Tibial artery (tissue), 4 donors: Measurements from ENCODE around the gene PDCL3.

Experiments
- DNase-seq, 2 donors: peaks; one replicate each; pipeline ENCODE4 v3.0.0-alpha.2; 2019
- H3K27ac ChIP-seq, 2 donors: fragments of 200-600 bp; sonication (generic) in 1 of 2; 1 replicate in 1 of 2; 2 replicates in 1 of 2; pipeline ENCODE4 v1.5.1; 2018 to 2019; ENCODE audit warnings: mild to moderate bottlenecking in 1 of 2
- H3K27me3 ChIP-seq, 2 donors: fragments of 200-600 bp; sonication (generic) in 1 of 2; one replicate each; pipeline versions ENCODE4 v1.5.1 to v1.6.0; 2016 to 2019
- H3K36me3 ChIP-seq, 3 donors: fragments of 200-600 bp; sonication (generic) in 2 of 3; one replicate each; pipeline ENCODE4 v1.5.1; 2016 to 2019; ENCODE audit warnings: mild to moderate bottlenecking in 2 of 3
- H3K4me1 ChIP-seq, 4 donors: fragments of 200-600 bp; sonication (generic) in 2 of 4; 1 replicate in 3 of 4; 2 replicates in 1 of 4; pipeline ENCODE4 v1.5.1; 2016 to 2019
- H3K4me3 ChIP-seq, 2 donors: fragments of 200-600 bp; sonication (generic) in 1 of 2; 1 replicate in 1 of 2; 2 replicates in 1 of 2; pipeline ENCODE4 v1.5.1; 2018 to 2019; ENCODE audit warnings: mild to moderate bottlenecking in 2 of 2
- H3K9me3 ChIP-seq, 3 donors: fragments of 200-600 bp; sonication (generic) in 1 of 3; one replicate each; pipeline ENCODE4 v1.5.1; 2016 to 2019
- intact Hi-C: fragments of 100-400 bp; cut with DNase I; formaldehyde crosslinking; loops from one replicate; pipeline ENCODE4 v1.15.0; 2023; ENCODE audit warnings: low total_unique reads
- TF ChIP-seq, protein P1 (sequence below), 2 experiments: fragments of 200-600 bp in 1 of 2; fragments of 450-650 bp in 1 of 2; IDR thresholded peaks; one replicate each; pipeline ENCODE4 v1.5.1; 2017 to 2019; ENCODE audit warnings: antibody characterized with exemption in 2 of 2, mild to moderate bottlenecking in 1 of 2, moderate library complexity in 1 of 2

Gene PDCL3

DNA sequence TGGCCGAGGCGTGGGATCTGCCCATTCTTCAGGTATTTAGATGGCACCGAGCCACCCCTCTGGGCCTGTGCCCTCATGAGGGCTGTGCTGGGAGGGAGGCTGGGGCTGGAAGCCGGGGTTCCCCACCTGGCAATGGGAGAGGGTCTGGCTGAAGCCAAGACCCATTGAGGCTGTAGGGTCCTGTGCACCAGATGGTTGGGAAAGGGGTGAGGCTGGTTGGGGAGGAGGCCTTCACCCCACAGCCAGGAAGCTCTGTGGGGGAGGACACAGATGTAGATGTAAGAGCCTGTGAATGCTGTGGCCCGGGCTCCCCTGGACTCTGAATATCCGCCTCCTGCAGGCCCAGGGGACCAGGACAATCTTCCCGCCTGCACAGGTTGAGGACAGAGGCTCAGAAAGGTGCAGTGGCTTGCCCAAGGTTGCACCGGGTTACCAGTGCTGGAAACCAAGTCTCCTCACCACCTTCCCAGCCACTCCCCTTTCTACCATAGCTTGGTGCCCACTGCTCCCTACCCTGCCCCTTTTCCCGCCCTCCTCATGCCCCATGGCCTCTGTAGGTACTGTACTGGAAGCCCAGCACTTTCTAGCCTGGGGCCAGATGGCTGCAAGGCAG is 49.7 kb downstream of the PDCL3 start:
- intact Hi-C loops, result no loop called here
- no peak overlapping the region for H3K27ac ChIP-seq
- H3K4me1 ChIP-seq, result no peaks in the 10 kb centered on the region
- no peaks in the 10 kb centered on the region for H3K36me3 ChIP-seq
- peaks cover 0 to 13% of the 10 kb centered on the region in 2 donors for H3K27me3 ChIP-seq
- no peak overlapping the region for H3K4me3 ChIP-seq
- TF ChIP-seq, protein P1, sequence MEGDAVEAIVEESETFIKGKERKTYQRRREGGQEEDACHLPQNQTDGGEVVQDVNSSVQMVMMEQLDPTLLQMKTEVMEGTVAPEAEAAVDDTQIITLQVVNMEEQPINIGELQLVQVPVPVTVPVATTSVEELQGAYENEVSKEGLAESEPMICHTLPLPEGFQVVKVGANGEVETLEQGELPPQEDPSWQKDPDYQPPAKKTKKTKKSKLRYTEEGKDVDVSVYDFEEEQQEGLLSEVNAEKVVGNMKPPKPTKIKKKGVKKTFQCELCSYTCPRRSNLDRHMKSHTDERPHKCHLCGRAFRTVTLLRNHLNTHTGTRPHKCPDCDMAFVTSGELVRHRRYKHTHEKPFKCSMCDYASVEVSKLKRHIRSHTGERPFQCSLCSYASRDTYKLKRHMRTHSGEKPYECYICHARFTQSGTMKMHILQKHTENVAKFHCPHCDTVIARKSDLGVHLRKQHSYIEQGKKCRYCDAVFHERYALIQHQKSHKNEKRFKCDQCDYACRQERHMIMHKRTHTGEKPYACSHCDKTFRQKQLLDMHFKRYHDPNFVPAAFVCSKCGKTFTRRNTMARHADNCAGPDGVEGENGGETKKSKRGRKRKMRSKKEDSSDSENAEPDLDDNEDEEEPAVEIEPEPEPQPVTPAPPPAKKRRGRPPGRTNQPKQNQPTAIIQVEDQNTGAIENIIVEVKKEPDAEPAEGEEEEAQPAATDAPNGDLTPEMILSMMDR (IDR thresholded peaks at IDR 0.05), result no peak
- DNase-seq, result no peak
- no peaks in the 10 kb centered on the region for H3K9me3 ChIP-seq

DNA sequence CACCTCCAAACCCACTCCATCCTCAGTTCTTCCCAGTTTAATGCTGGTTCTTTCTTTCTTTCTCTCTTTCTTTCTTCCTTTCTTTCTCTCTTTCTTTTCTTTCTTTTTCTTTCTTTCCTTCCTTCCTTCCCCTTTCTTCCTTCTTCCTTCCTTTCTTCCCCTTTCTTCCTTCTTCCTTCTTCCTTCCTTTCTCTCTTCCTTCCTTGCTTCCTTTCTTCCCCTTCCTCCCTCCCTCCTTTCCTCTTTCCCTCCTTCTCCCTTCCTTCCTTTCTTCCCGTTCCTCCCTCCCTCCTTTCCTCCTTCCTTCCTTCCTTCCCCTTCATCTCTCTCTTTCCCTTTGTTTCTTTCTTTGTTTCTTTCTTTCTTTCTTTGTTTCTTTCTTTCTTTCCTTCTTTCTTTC is 50.9 kb downstream of the PDCL3 start:
- peaks cover 0 to 13% of the 10 kb centered on the region in 2 donors for H3K27me3 ChIP-seq
- intact Hi-C loops, result no loop called here
- H3K4me3 ChIP-seq, result no peak overlapping the region
- TF ChIP-seq, protein P1 (IDR thresholded peaks at IDR 0.05), result no peak
- no peak for DNase-seq
- H3K36me3 ChIP-seq, result no peaks in the 10 kb centered on the region
- no peaks in the 10 kb centered on the region for H3K4me1 ChIP-seq
- no peaks in the 10 kb centered on the region for H3K9me3 ChIP-seq
- H3K27ac ChIP-seq, result no peak overlapping the region

DNA sequence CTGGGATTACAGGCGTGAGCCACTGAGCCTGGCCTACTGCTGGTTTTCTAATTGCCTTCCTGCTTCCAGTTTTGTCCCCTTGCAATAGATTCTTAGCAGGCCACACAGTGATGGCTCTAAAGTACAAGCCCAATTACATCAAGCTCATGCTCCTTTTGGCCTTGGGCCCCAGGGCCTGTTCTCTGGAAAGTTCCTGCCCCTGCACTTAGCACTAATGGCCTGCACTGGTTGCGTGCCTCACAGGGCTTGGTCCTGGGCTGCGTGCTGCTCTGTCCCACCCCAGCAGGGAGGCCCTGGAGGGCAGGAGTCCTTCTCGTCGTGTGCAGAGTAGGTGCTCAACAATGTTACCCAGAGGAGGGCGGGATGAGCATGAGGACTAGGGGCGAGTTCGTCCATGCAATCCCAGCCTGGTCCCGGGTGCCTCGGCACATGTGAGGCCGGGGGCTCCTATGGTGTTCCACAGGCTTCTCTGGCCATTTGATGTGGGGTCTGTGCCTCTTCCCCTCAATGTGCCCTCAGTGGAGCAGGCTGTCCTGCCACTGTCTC is 51.7 kb downstream of the PDCL3 start:
- Histone ChIP-seq H3K4me1 (no peaks in the 10 kb centered on the region), H3K27ac (no peak overlapping the region), H3K27me3 (peaks cover 0 to 13% of the 10 kb centered on the region in 2 donors), H3K4me3 (no peak overlapping the region), H3K9me3 (no peaks in the 10 kb centered on the region), H3K36me3 (no peaks in the 10 kb centered on the region)
- TF ChIP-seq, protein P1 (IDR thresholded peaks at IDR 0.05), result no peak
- DNase-seq, result no peak
- intact Hi-C loops, result no loop called here

DNA sequence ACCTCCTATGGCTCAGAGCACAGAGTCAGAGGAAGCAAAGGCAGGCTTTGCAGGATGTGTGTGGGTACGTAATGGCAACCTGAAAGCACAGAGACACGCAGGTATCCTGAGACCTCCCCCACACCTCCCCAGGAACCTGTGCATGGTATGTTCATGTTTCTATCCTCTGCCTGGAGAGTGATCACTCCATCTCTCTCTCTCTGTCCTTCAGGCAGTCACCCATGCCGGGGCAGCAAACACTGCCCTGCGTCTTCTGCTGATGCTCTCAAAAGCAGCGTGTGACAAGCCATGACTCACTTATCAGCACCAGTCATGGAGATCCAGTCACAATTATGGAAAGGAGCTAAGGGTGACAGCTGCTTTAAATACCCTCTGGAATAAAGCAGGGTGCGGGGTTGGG is 52.7 kb downstream of the PDCL3 start:
- Histone ChIP-seq H3K27me3 (peaks cover 0 to 13% of the 10 kb centered on the region in 2 donors), H3K4me1 (no peaks in the 10 kb centered on the region), H3K4me3 (no peak overlapping the region), H3K27ac (no peak overlapping the region), H3K36me3 (no peaks in the 10 kb centered on the region), H3K9me3 (no peaks in the 10 kb centered on the region)
- no peak for DNase-seq
- intact Hi-C loops, result no loop called here
- TF ChIP-seq, protein P1 (IDR thresholded peaks at IDR 0.05), result no peak

DNA sequence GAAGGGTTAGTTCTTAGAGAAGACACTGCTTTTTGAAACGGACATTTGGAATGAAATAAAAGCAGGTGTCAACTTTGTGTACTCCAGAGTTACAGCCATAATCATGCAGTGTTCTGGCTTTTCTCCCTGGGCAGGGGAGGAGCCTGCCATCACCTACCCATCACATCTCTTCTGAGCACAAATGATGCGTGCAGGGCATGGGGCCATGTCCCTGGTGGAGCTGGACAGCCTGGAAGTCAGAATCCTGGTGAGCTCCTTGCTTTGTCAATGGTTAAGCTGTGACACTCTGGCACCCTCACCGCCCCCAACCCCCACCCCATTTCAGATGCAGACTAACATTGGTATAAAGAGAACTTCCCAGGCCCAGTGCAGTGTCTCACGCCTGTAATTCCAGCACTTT is 53.1 kb downstream of the PDCL3 start:
- Histone ChIP-seq H3K36me3 (no peaks in the 10 kb centered on the region), H3K9me3 (no peaks in the 10 kb centered on the region), H3K27ac (no peak overlapping the region), H3K27me3 (peaks cover 0 to 16% of the 10 kb centered on the region in 2 donors), H3K4me1 (no peaks in the 10 kb centered on the region), H3K4me3 (no peak overlapping the region)
- DNase-seq, result no peak
- intact Hi-C loops, result no loop called here
- TF ChIP-seq, protein P1 (IDR thresholded peaks at IDR 0.05), result no peak
